Trophoblast cell (in vitro differentiated cells and primary cell): ENCODE measurements around the gene RABL6.
"Not testable (repeated sequence)": the region's sequence is repeated elsewhere in the genome, so short reads cannot be mapped to it uniquely, and the experiment has no call there.

Experiments
- DNase-seq, 2 donors: peaks; one replicate each; pipeline ENCODE4 v3.0.0-alpha.2; 2016
- H2AFZ ChIP-seq: 2 replicates; pipeline ENCODE4 v1.6.1; 2013; ENCODE audit warnings: low read length, moderate library complexity, mild to moderate bottlenecking; ENCODE audit not compliant: insufficient read depth, poor library complexity
- H2AK5ac ChIP-seq: 2 replicates; pipeline ENCODE4 v1.6.1; 2013; ENCODE audit warnings: mild to moderate bottlenecking, low read length
- H2BK120ac ChIP-seq: 2 replicates; pipeline ENCODE4 v1.6.1; 2013; ENCODE audit warnings: low read length, mild to moderate bottlenecking, moderate library complexity; ENCODE audit not compliant: insufficient read depth, poor library complexity
- H2BK12ac ChIP-seq: 2 replicates; pipeline ENCODE4 v1.6.1; 2013; ENCODE audit warnings: mild to moderate bottlenecking, low read length, moderate library complexity
- H2BK5ac ChIP-seq: 2 replicates; pipeline ENCODE4 v1.6.1; 2013; ENCODE audit warnings: low read length, low read depth, moderate library complexity, mild to moderate bottlenecking; ENCODE audit not compliant: poor library complexity
- H3K14ac ChIP-seq: 2 replicates; pipeline ENCODE4 v1.6.1; 2013; ENCODE audit warnings: mild to moderate bottlenecking, low read length
- H3K18ac ChIP-seq: 2 replicates; pipeline ENCODE4 v1.6.1; 2013; ENCODE audit warnings: mild to moderate bottlenecking, low read length
- H3K23ac ChIP-seq: 2 replicates; pipeline ENCODE4 v1.6.1; 2013; ENCODE audit warnings: low read length
- H3K27ac ChIP-seq: 2 replicates; pipeline ENCODE4 v1.5.1; 2013; ENCODE audit warnings: low read depth, mild to moderate bottlenecking, inconsistent platforms, low read length, moderate library complexity
- H3K27me3 ChIP-seq: 2 replicates; pipeline ENCODE4 v1.6.1; 2013; ENCODE audit warnings: inconsistent platforms, mild to moderate bottlenecking, low read length, moderate library complexity; ENCODE audit not compliant: insufficient read depth
- H3K36me3 ChIP-seq, 2 experiments: 1 replicate in 1 of 2; 2 replicates in 1 of 2; pipeline ENCODE4 v1.6.1; 2013; ENCODE audit warnings: low read length in 2 of 2, mild to moderate bottlenecking in 2 of 2, moderate library complexity in 1 of 2; ENCODE audit not compliant: insufficient read depth in 2 of 2, control insufficient read depth in 1 of 2
- H3K4ac ChIP-seq: 2 replicates; pipeline ENCODE4 v1.6.1; 2013; ENCODE audit warnings: low read depth, mild to moderate bottlenecking, low read length, moderate library complexity
- H3K4me1 ChIP-seq, 2 experiments: 1 replicate in 1 of 2; 2 replicates in 1 of 2; pipeline ENCODE4 v1.6.1; 2013; ENCODE audit warnings: low read length in 2 of 2, mild to moderate bottlenecking in 2 of 2, moderate library complexity in 1 of 2; ENCODE audit not compliant: insufficient read depth in 2 of 2, control insufficient read depth in 1 of 2
- H3K4me2 ChIP-seq: 2 replicates; pipeline ENCODE4 v1.6.1; 2013; ENCODE audit warnings: inconsistent platforms, mild to moderate bottlenecking, low read length, moderate library complexity
- H3K4me3 ChIP-seq: 2 replicates; pipeline ENCODE4 v1.5.1; 2013; ENCODE audit warnings: mild to moderate bottlenecking, low read depth, low read length, inconsistent platforms
- H3K79me1 ChIP-seq: one replicate; pipeline ENCODE4 v1.6.1; 2013; ENCODE audit warnings: low read length
- H3K79me2 ChIP-seq: 2 replicates; pipeline ENCODE4 v1.6.1; 2013; ENCODE audit warnings: low read length, mild to moderate bottlenecking; ENCODE audit not compliant: control insufficient read depth, insufficient read depth, poor library complexity
- H3K9ac ChIP-seq: 2 replicates; pipeline ENCODE4 v1.6.1; 2013; ENCODE audit warnings: mild to moderate bottlenecking, low read length
- H3K9me3 ChIP-seq: 2 replicates; pipeline ENCODE4 v1.6.1; 2013; ENCODE audit warnings: low read depth, mild to moderate bottlenecking, control low read depth, inconsistent platforms, low read length; ENCODE audit not compliant: insufficient read depth
- H4K12ac ChIP-seq: 2 replicates; pipeline ENCODE4 v1.6.1; 2013; ENCODE audit warnings: low read depth, mild to moderate bottlenecking, low read length, moderate library complexity
- H4K8ac ChIP-seq: 2 replicates; pipeline ENCODE4 v1.6.1; 2013; ENCODE audit warnings: low read depth, mild to moderate bottlenecking, low read length, moderate library complexity
- H4K91ac ChIP-seq: one replicate; pipeline ENCODE4 v1.6.1; 2013; ENCODE audit warnings: low read depth, mild to moderate bottlenecking, low read length, moderate library complexity
- WGBS: extraction: QIAGEN DNeasy Blood & Tissue Kit; methylation state at CpG from one replicate; pipeline ENCODE4 v1.1.7; 2013; ENCODE audit warnings: missing lambda C conversion rate; ENCODE audit not compliant: insufficient read length, insufficient coverage; ENCODE audit errors: extremely low coverage; 5-methylcytosine and 5-hydroxymethylcytosine counted together

The RABL6 gene

GRCh38 chr9:136863623-136864273 lies 56.0 kb downstream of the RABL6 start:
- no peak overlapping the region for H2BK12ac ChIP-seq
- H3K9me3 ChIP-seq = peaks cover 10% of the 10 kb centered on the region
- H4K12ac ChIP-seq = no peak overlapping the region
- H3K36me3 ChIP-seq = peaks cover 48 to 56% of the 10 kb centered on the region in 2 experiments
- H3K79me1 ChIP-seq = peaks cover 4% of the 10 kb centered on the region
- no peak overlapping the region for H2AFZ ChIP-seq
- no peak overlapping the region for H3K4me3 ChIP-seq
- H4K91ac ChIP-seq = no peak overlapping the region
- no peak overlapping the region for H3K27ac ChIP-seq
- no peak overlapping the region for H2BK5ac ChIP-seq
- H3K27me3 ChIP-seq = no peaks in the 10 kb centered on the region
- H3K4me1 ChIP-seq = peaks cover 6 to 7% of the 10 kb centered on the region in 2 experiments
- no peak overlapping the region for H2AK5ac ChIP-seq
- H3K9ac ChIP-seq = no peak overlapping the region
- H2BK120ac ChIP-seq = no peak overlapping the region
- WGBS = no CpG with 5 or more reads among the region's 12 CpGs
- no peak overlapping the region for H3K18ac ChIP-seq
- no peak overlapping the region for H3K4ac ChIP-seq
- no peak overlapping the region for H3K4me2 ChIP-seq
- no peak for DNase-seq
- no peak overlapping the region for H3K14ac ChIP-seq
- no peak overlapping the region for H3K23ac ChIP-seq
- peaks cover 10% of the 10 kb centered on the region for H3K79me2 ChIP-seq
- H4K8ac ChIP-seq = no peak overlapping the region

- Histone ChIP-seq H3K23ac (peak overlapping the region; percentile 81), H2BK12ac (no peak overlapping the region), H3K14ac (peak overlapping the region; percentile 27), H3K27ac (no peak overlapping the region), H2BK5ac (no peak overlapping the region), H2AK5ac (no peak overlapping the region), H3K79me2 (peaks cover 10% of the 10 kb centered on the region), H2AFZ (no peak overlapping the region), H3K9ac (peak overlapping the region; percentile 70), H3K4me1 (peaks cover 6 to 7% of the 10 kb centered on the region in 2 experiments), H4K8ac (peak overlapping the region; percentile 6), H3K36me3 (peaks cover 38 to 45% of the 10 kb centered on the region in 2 experiments), H3K9me3 (peaks cover 14% of the 10 kb centered on the region), H4K12ac (no peak overlapping the region), H3K4me2 (peak overlapping the region; percentile 79), H3K79me1 (peaks cover 4% of the 10 kb centered on the region), H3K27me3 (no peaks in the 10 kb centered on the region), H3K18ac (no peak overlapping the region), H4K91ac (no peak overlapping the region), H2BK120ac (no peak overlapping the region), H3K4ac (peak overlapping the region; percentile 82), H3K4me3 (peak overlapping the region; percentile 99)
- DNase-seq = peak in 1 of 2 donors; percentile 20
- WGBS = no CpG with 5 or more reads among the region's 11 CpGs
These were observed 57.5 kb downstream of the RABL6 start for GRCh38 chr9:136865041-136865767.

GRCh38 chr9:136865768-136866103 lies 58.0 kb downstream of the RABL6 start:
- H2BK12ac ChIP-seq = no peak overlapping the region
- H3K14ac ChIP-seq = peak overlapping the region; percentile 27
- H3K79me2 ChIP-seq = peaks cover 10% of the 10 kb centered on the region
- H2BK5ac ChIP-seq = peak overlapping the region; percentile 15
- peak overlapping the region; percentile 99 for H3K4me3 ChIP-seq
- H3K18ac ChIP-seq = peak overlapping the region; percentile 55
- H3K36me3 ChIP-seq = peaks cover 33 to 40% of the 10 kb centered on the region in 2 experiments
- H3K79me1 ChIP-seq = peaks cover 4% of the 10 kb centered on the region
- H3K9me3 ChIP-seq = peaks cover 15% of the 10 kb centered on the region
- peak in 1 of 2 donors; percentile 10 for DNase-seq
- no peak overlapping the region for H3K23ac ChIP-seq
- no peaks in the 10 kb centered on the region for H3K27me3 ChIP-seq
- peak overlapping the region; percentile 18 for H2AFZ ChIP-seq
- peak overlapping the region; percentile 55 for H4K8ac ChIP-seq
- H2AK5ac ChIP-seq = peak overlapping the region; percentile 16
- H3K4me2 ChIP-seq = peak overlapping the region; percentile 79
- H4K91ac ChIP-seq = peak overlapping the region; percentile 58
- WGBS = no CpG with 5 or more reads among the region's 20 CpGs
- peak overlapping the region; percentile 21 for H3K27ac ChIP-seq
- H4K12ac ChIP-seq = peak overlapping the region; percentile 26
- H2BK120ac ChIP-seq = peak overlapping the region; percentile 9
- peak overlapping the region; percentile 97 for H3K9ac ChIP-seq
- H3K4ac ChIP-seq = peak overlapping the region; percentile 82
- peaks cover 6 to 7% of the 10 kb centered on the region in 2 experiments for H3K4me1 ChIP-seq

- H3K14ac ChIP-seq, H2AK5ac ChIP-seq, H3K9ac ChIP-seq, H2AFZ ChIP-seq, H3K27ac ChIP-seq, H2BK12ac ChIP-seq, H3K4me1 ChIP-seq, H3K4me2 ChIP-seq, H2BK5ac ChIP-seq, H4K8ac ChIP-seq, H2BK120ac ChIP-seq, H3K4ac ChIP-seq, H4K91ac ChIP-seq, H3K79me1 ChIP-seq, H4K12ac ChIP-seq, H3K23ac ChIP-seq, H3K4me3 ChIP-seq, H3K79me2 ChIP-seq, H3K18ac ChIP-seq, H3K27me3 ChIP-seq: not testable (repeated sequence)
- H3K9me3 ChIP-seq = peaks cover 19% of the 10 kb centered on the region
- peak in 1 of 2 donors; percentile 0 for DNase-seq
- peaks cover 20 to 28% of the 10 kb centered on the region in 2 experiments for H3K36me3 ChIP-seq
- no CpG with 5 or more reads among the region's 29 CpGs for WGBS
These were observed 59.2 kb downstream of the RABL6 start for GRCh38 chr9:136866898-136867421.
